ENCODE results near the gene FCHSD1. TPM values are rescaled to one million over a fixed set of nuclear protein-coding genes. Genes with fewer than 3 reads are reported as not detected.

FCHSD1 gene
- total and polyA plus RNA-seq, 2 donors (not counting 1 experiment from before 2014, with no cell fraction given): 123 to 193 TPM

- Mint-ChIP-seq H3K27me3 (no peaks in the 10 kb centered on the region), H3K27ac (no peak overlapping the region), H3K4me1 (no peaks in the 10 kb centered on the region), H3K9me3 (ENCODE audit: insufficient read depth) (no peaks in the 10 kb centered on the region), H3K4me3 (no peak overlapping the region)
- TF ChIP-seq CTCF (IDR thresholded peaks at IDR 0.05) (no peak), EZH2 (IDR thresholded peaks at IDR 0.05; ENCODE audit: borderline replicate concordance, insufficient read depth, low read depth, low read length, poor library complexity, severe bottlenecking) (no peak)
- ATAC-seq (ENCODE audit: low read depth) (no peak), DNase-seq (no peak)
- H3K4me1 ChIP-seq (ENCODE audit: control insufficient read depth in 2 of 2, insufficient read depth in 2 of 2, low read length in 2 of 2): no peaks in the 10 kb centered on the region
- H3K79me2 ChIP-seq (ENCODE audit: control insufficient read depth, insufficient read depth, low read length): no peaks in the 10 kb centered on the region
- no peaks in the 10 kb centered on the region for H4K20me1 ChIP-seq (ENCODE audit: control insufficient read depth, insufficient read depth, low read length, poor library complexity, severe bottlenecking)
- no peaks in the 10 kb centered on the region for H3K36me3 ChIP-seq (replicated peaks in 1 of 2; ENCODE audit: control extremely low read depth in 1 of 2, control insufficient read depth in 1 of 2, extremely low read depth in 1 of 2, insufficient read depth in 2 of 2, low read length in 1 of 2)
- no peak overlapping the region for H3K9ac ChIP-seq (ENCODE audit: low read length)
- 93% methylated on average over 4 of the region's 4 CpGs for WGBS (ENCODE audit: insufficient coverage)
- CTCF ChIA-PET: interaction anchor here (0.6 to 2.0 kb wide), 2 partner anchors 16 to 369 kb away, joined by 3 to 9 read pairs; no protein-coding TSS in a partner anchor
- H2AFZ ChIP-seq (ENCODE audit: insufficient read depth, low read depth, low read length, poor library complexity, severe bottlenecking): no peak overlapping the region
- H3K4me2 ChIP-seq (replicated peaks; ENCODE audit: low read depth, low read length, poor library complexity, severe bottlenecking): no peak overlapping the region
- no peak overlapping the region for H3K27ac ChIP-seq (ENCODE audit: low read length in 2 of 2)
- no peaks in the 10 kb centered on the region for H3K9me3 ChIP-seq (ENCODE audit: control extremely low read depth in 1 of 3, control insufficient read depth in 2 of 3, insufficient read depth in 1 of 3, low read length in 2 of 3)
- POLR2A ChIA-PET: no interaction called here
- peaks cover 0 to 5% (median 0%) of the 10 kb centered on the region in 4 experiments for H3K27me3 ChIP-seq (replicated peaks in 1 of 4; ENCODE audit: control extremely low read depth in 1 of 4, control insufficient read depth in 3 of 4, insufficient read depth in 4 of 4, low read length in 3 of 4)
- intact Hi-C loops (cut with micrococcal nuclease): no loop called here
- no peak overlapping the region for H3K4me3 ChIP-seq (ENCODE audit: control extremely low read depth in 1 of 5, extremely low read depth in 1 of 5, insufficient read depth in 1 of 5, low read depth in 2 of 5, low read length in 4 of 5)
These were observed 24.5 kb upstream of the FCHSD1 start for GRCh38 chr5:141675672-141676071.

- WGBS (ENCODE audit: insufficient coverage): 86% methylated on average over 5 of the region's 5 CpGs
- CTCF ChIA-PET: no interaction called here
These were observed 23.5 kb upstream of the FCHSD1 start for GRCh38 chr5:141674747-141675146.

More at GRCh38 chr5:141674747-141675146, 23.5 kb upstream of the FCHSD1 start:
- Histone ChIP-seq H3K4me3 (ENCODE audit: control extremely low read depth in 1 of 5, extremely low read depth in 1 of 5, insufficient read depth in 1 of 5, low read depth in 2 of 5, low read length in 4 of 5) (no peak overlapping the region), H3K4me2 (replicated peaks; ENCODE audit: low read depth, low read length, poor library complexity, severe bottlenecking) (no peak overlapping the region), H3K79me2 (ENCODE audit: control insufficient read depth, insufficient read depth, low read length) (no peaks in the 10 kb centered on the region), H4K20me1 (ENCODE audit: control insufficient read depth, insufficient read depth, low read length, poor library complexity, severe bottlenecking) (no peaks in the 10 kb centered on the region), H3K9ac (ENCODE audit: low read length) (no peak overlapping the region), H3K27me3 (replicated peaks in 1 of 4; ENCODE audit: control extremely low read depth in 1 of 4, control insufficient read depth in 3 of 4, insufficient read depth in 4 of 4, low read length in 3 of 4) (peaks cover 0 to 2% (median 0%) of the 10 kb centered on the region in 4 experiments), H2AFZ (ENCODE audit: insufficient read depth, low read depth, low read length, poor library complexity, severe bottlenecking) (no peak overlapping the region), H3K4me1 (ENCODE audit: control insufficient read depth in 2 of 2, insufficient read depth in 2 of 2, low read length in 2 of 2) (no peaks in the 10 kb centered on the region), H3K36me3 (replicated peaks in 1 of 2; ENCODE audit: control extremely low read depth in 1 of 2, control insufficient read depth in 1 of 2, extremely low read depth in 1 of 2, insufficient read depth in 2 of 2, low read length in 1 of 2) (no peaks in the 10 kb centered on the region), H3K27ac (ENCODE audit: low read length in 2 of 2) (no peak overlapping the region), H3K9me3 (ENCODE audit: control extremely low read depth in 1 of 3, control insufficient read depth in 2 of 3, insufficient read depth in 1 of 3, low read length in 2 of 3) (no peaks in the 10 kb centered on the region)
- H3K4me3 Mint-ChIP-seq: no peak overlapping the region
- POLR2A ChIA-PET: no interaction called here
- intact Hi-C loops (cut with micrococcal nuclease): no loop called here
- no peaks in the 10 kb centered on the region for H3K27me3 Mint-ChIP-seq
- ATAC-seq (ENCODE audit: low read depth) (no peak), DNase-seq (no peak)
- no peak overlapping the region for H3K27ac Mint-ChIP-seq
- H3K4me1 Mint-ChIP-seq: no peaks in the 10 kb centered on the region
- no peak for TF ChIP-seq CTCF (IDR thresholded peaks at IDR 0.05)
- no peak for TF ChIP-seq EZH2 (IDR thresholded peaks at IDR 0.05; ENCODE audit: borderline replicate concordance, insufficient read depth, low read depth, low read length, poor library complexity, severe bottlenecking)
- no peaks in the 10 kb centered on the region for H3K9me3 Mint-ChIP-seq (ENCODE audit: insufficient read depth)

Measured in B cell (primary cell).